SK-N-SH treated with all-trans-retinoic acid at 6 μM for 48 hours (cell line): ENCODE data around the gene WDR76.
"Not testable (repeated sequence)": the region's sequence is repeated elsewhere in the genome, so short reads cannot be mapped to it uniquely, and the experiment has no call there.

Source experiments
- ATAC-seq: fragments of 200-7000 bp; cut with Tn5 transposase; 3 replicates; pipeline ENCODE4 v1.9.1; 2020; ENCODE audit warnings: mild to moderate bottlenecking, moderate library complexity
- ARNTL ChIP-seq: fragments of 450-650 bp; formaldehyde crosslinking; IDR thresholded peaks from 2 replicates; pipeline ENCODE4 v1.5.0; 2020; ENCODE audit warnings: low read depth, mild to moderate bottlenecking, moderate library complexity, borderline replicate concordance
- BACH2 ChIP-seq: fragments of 250-450 bp; sonication (Bioruptor Pico); IDR thresholded peaks from 2 replicates; pipeline ENCODE4 v1.9.0; 2021; ENCODE audit warnings: mild to moderate bottlenecking, borderline replicate concordance
- CSDC2 ChIP-seq: fragments of 250-450 bp; sonication (Bioruptor Pico); IDR thresholded peaks from 2 replicates; pipeline ENCODE4 v1.5.0; 2020; ENCODE audit warnings: mild to moderate bottlenecking, moderate library complexity
- ESRRG ChIP-seq: fragments of 250-450 bp; sonication (Bioruptor Pico); IDR thresholded peaks from 2 replicates; pipeline ENCODE4 v1.6.1; 2021; ENCODE audit warnings: mild to moderate bottlenecking
- ISL1 ChIP-seq: fragments of 250-450 bp; sonication (Bioruptor Pico); IDR thresholded peaks from 2 replicates; pipeline ENCODE4 v2.1.2; 2022; ENCODE audit warnings: mild to moderate bottlenecking, moderate library complexity
- OSR1 ChIP-seq: fragments of 250-450 bp; sonication (Bioruptor Pico); IDR thresholded peaks from 2 replicates; pipeline ENCODE4 v1.8.0; 2022; ENCODE audit warnings: moderate library complexity, mild to moderate bottlenecking, inconsistent platforms
- PPARA ChIP-seq: fragments of 250-450 bp; sonication (Bioruptor Pico); IDR thresholded peaks from 2 replicates; pipeline ENCODE4 v1.5.0; 2020; ENCODE audit warnings: mild to moderate bottlenecking, borderline replicate concordance
- RARB ChIP-seq: fragments of 250-450 bp; sonication (Bioruptor Pico); IDR thresholded peaks from 2 replicates; pipeline ENCODE4 v1.8.0; 2021; ENCODE audit warnings: mild to moderate bottlenecking, moderate library complexity
- SNAI2 ChIP-seq: fragments of 250-450 bp; sonication (Bioruptor Pico); IDR thresholded peaks from 2 replicates; pipeline ENCODE4 v1.5.0; 2020; ENCODE audit warnings: mild to moderate bottlenecking, moderate library complexity
- TCF4 ChIP-seq: fragments of 250-450 bp; sonication (Bioruptor Pico); IDR thresholded peaks from 2 replicates; pipeline ENCODE4 v1.8.0; 2021; ENCODE audit warnings: mild to moderate bottlenecking, moderate library complexity, borderline replicate concordance
- ZC3H10 ChIP-seq: fragments of 250-450 bp; sonication (Bioruptor Pico); IDR thresholded peaks from 2 replicates; pipeline ENCODE4 v1.5.1; 2021; ENCODE audit warnings: mild to moderate bottlenecking, moderate library complexity
- ZFP30 ChIP-seq: fragments of 450-650 bp; formaldehyde crosslinking; IDR thresholded peaks from 2 replicates; pipeline ENCODE4 v1.5.0; 2022; ENCODE audit warnings: mild to moderate bottlenecking, moderate library complexity
- ZNF70 ChIP-seq: fragments of 450-650 bp; formaldehyde crosslinking; IDR thresholded peaks from 2 replicates; pipeline ENCODE4 v1.5.0; 2020; ENCODE audit warnings: mild to moderate bottlenecking, moderate library complexity
- TF ChIP-seq, protein P1 (sequence below): fragments of 250-450 bp; sonication (Bioruptor Pico); IDR thresholded peaks from 2 replicates; pipeline ENCODE4 v1.5.0; 2020; ENCODE audit warnings: mild to moderate bottlenecking, moderate library complexity
- TF ChIP-seq, protein P2 (sequence below): fragments of 250-450 bp; sonication (Bioruptor Pico); IDR thresholded peaks from 2 replicates; pipeline ENCODE4 v1.8.0; 2020; ENCODE audit warnings: mild to moderate bottlenecking, moderate library complexity, borderline replicate concordance
- TF ChIP-seq, protein P3 (sequence below): fragments of 250-450 bp; sonication (Bioruptor Pico); IDR thresholded peaks from 2 replicates; pipeline ENCODE4 v1.5.1; 2021; ENCODE audit warnings: mild to moderate bottlenecking, moderate library complexity

The WDR76 gene

DNA sequence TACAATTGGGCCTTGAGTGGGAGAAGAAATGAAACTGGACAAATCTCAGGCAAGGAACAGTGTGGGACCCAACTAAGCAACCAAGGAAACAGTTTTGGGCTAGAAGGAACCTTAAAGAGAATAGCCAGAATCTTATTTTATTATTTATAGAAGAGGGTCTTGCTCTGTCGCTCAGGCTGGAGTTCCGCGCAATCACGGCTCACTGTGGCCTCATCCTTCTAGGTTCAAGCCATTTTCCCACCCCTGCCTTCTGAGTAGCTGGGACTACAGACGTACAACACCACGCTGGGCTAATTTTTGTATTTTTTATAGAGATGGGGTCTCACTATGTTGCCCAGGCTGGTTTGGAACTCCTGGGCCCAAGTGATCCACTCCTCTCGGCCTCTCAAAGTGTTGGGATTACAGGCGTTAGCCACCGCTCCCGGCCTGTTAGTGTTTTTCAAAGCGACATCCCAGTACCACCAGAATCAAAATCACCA is 734 bp upstream of the WDR76 start:
- TF ChIP-seq RARB (CRISPR knock-in tag), result no peak
- no peak for TF ChIP-seq SNAI2 (CRISPR knock-in tag)
- TF ChIP-seq, protein P1, sequence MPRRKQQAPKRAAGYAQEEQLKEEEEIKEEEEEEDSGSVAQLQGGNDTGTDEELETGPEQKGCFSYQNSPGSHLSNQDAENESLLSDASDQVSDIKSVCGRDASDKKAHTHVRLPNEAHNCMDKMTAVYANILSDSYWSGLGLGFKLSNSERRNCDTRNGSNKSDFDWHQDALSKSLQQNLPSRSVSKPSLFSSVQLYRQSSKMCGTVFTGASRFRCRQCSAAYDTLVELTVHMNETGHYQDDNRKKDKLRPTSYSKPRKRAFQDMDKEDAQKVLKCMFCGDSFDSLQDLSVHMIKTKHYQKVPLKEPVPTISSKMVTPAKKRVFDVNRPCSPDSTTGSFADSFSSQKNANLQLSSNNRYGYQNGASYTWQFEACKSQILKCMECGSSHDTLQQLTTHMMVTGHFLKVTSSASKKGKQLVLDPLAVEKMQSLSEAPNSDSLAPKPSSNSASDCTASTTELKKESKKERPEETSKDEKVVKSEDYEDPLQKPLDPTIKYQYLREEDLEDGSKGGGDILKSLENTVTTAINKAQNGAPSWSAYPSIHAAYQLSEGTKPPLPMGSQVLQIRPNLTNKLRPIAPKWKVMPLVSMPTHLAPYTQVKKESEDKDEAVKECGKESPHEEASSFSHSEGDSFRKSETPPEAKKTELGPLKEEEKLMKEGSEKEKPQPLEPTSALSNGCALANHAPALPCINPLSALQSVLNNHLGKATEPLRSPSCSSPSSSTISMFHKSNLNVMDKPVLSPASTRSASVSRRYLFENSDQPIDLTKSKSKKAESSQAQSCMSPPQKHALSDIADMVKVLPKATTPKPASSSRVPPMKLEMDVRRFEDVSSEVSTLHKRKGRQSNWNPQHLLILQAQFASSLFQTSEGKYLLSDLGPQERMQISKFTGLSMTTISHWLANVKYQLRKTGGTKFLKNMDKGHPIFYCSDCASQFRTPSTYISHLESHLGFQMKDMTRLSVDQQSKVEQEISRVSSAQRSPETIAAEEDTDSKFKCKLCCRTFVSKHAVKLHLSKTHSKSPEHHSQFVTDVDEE (CRISPR knock-in tag), result no peak
- no peak for TF ChIP-seq ZNF70
- TF ChIP-seq ISL1, result no peak
- TF ChIP-seq PPARA (CRISPR knock-in tag), result no peak
- TF ChIP-seq, protein P2, sequence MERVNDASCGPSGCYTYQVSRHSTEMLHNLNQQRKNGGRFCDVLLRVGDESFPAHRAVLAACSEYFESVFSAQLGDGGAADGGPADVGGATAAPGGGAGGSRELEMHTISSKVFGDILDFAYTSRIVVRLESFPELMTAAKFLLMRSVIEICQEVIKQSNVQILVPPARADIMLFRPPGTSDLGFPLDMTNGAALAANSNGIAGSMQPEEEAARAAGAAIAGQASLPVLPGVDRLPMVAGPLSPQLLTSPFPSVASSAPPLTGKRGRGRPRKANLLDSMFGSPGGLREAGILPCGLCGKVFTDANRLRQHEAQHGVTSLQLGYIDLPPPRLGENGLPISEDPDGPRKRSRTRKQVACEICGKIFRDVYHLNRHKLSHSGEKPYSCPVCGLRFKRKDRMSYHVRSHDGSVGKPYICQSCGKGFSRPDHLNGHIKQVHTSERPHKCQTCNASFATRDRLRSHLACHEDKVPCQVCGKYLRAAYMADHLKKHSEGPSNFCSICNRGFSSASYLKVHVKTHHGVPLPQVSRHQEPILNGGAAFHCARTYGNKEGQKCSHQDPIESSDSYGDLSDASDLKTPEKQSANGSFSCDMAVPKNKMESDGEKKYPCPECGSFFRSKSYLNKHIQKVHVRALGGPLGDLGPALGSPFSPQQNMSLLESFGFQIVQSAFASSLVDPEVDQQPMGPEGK, result no peak
- no peak for TF ChIP-seq CSDC2 (CRISPR knock-in tag)
- TF ChIP-seq ZFP30 (CRISPR knock-in tag), result no peak
- TF ChIP-seq, protein P3, sequence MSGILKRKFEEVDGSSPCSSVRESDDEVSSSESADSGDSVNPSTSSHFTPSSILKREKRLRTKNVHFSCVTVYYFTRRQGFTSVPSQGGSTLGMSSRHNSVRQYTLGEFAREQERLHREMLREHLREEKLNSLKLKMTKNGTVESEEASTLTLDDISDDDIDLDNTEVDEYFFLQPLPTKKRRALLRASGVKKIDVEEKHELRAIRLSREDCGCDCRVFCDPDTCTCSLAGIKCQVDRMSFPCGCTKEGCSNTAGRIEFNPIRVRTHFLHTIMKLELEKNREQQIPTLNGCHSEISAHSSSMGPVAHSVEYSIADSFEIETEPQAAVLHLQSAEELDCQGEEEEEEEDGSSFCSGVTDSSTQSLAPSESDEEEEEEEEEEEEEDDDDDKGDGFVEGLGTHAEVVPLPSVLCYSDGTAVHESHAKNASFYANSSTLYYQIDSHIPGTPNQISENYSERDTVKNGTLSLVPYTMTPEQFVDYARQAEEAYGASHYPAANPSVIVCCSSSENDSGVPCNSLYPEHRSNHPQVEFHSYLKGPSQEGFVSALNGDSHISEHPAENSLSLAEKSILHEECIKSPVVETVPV (CRISPR knock-in tag), result no peak
- TF ChIP-seq ESRRG, result no peak
- no peak for TF ChIP-seq ARNTL (CRISPR knock-in tag)
- TF ChIP-seq, all 23 proteins: peak for 0
- no peak for ATAC-seq

DNA sequence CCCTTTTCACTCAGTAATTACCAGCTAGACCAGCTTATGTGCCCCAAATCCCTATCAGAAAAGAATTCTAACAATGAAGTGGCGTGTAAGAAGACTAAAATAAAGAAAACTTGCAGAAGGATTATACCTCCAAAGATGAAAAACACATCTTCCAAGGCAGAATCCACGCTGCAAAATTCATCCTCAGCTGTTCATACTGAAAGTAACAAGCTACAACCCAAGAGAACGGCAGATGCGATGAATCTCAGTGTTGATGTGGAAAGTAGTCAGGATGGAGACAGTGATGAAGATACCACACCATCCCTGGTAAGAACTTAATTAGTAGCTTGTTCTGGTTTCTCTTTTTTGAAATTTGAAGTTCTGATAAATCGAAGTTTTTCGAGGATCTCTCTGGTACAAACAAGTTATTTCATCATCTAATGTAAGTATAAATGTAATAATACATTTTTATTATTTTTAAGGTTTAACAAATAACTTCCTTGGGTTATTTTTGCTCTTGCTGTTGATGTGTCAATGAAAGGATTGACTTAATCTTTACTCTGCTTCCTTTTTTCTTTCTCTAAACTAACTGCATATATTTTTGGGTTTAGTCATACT is 1.4 kb downstream of the WDR76 start:
- no peak for TF ChIP-seq ISL1
- TF ChIP-seq, protein P1 (CRISPR knock-in tag), result no peak
- TF ChIP-seq ZNF70, result no peak
- no peak for TF ChIP-seq TCF4 (CRISPR knock-in tag)
- no peak for TF ChIP-seq ZFP30 (CRISPR knock-in tag)
- TF ChIP-seq OSR1 (CRISPR knock-in tag), result no peak
- TF ChIP-seq ZC3H10 (CRISPR knock-in tag), result no peak
- TF ChIP-seq BACH2 (CRISPR knock-in tag), result no peak
- ATAC-seq, result no peak

DNA sequence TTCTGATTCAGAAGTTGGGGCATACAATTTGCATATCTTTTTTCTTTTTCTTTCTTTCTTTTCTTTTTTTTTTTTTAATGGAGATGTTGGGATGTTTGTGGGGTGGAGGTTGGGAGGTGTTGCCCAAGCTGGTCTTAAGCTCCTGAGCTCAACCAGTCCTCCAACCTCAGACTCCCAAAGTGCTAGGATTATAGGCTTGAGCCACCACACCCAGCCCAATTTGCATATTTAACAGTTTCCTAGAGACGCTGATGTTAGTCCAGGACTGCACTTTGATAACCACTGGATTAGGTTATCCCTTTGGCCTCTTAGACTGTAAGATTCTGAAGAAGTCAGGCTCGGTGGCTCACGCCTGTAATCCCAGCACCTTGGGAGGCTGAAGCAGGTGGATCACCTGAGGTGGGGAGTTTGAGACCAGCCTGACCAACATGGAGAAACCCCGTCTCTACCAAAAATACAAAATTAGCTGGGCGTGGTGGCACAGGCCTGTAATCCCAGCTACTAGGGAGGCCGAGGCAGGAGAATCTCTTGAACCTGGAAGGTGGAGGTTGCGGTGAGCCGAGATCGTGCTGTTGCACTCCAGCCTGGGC is 3.2 kb downstream of the WDR76 start:
- ATAC-seq, result not testable (repeated sequence)

DNA sequence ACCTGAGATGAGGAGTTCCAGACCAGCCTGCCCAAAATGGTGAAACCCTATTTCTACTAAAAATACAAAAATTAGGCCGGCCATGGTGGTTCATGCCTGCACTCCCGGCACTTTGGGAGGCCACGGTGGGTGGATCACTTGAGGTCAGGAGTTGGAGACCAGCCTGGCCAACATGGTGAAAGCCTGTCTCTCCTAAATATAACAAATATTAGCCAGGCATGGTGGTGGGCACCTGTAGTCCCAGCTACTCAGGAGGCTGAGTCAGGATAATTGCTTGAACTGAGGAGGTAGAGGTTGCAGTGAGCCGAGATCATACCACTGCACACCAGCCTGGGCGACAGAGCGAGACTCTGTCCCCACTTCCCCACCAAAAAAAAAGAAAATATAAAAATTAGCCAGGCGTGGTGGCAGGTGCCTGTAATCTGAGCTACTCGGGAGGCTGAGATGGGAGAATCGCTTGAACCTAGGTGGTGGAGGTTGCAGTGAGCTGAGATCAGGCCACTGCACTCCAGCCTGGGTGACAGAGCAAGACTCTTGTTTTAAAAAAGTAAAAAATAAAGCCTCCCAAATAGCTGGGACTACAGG is 4.0 kb downstream of the WDR76 start:
- ATAC-seq, result not testable (repeated sequence)

DNA sequence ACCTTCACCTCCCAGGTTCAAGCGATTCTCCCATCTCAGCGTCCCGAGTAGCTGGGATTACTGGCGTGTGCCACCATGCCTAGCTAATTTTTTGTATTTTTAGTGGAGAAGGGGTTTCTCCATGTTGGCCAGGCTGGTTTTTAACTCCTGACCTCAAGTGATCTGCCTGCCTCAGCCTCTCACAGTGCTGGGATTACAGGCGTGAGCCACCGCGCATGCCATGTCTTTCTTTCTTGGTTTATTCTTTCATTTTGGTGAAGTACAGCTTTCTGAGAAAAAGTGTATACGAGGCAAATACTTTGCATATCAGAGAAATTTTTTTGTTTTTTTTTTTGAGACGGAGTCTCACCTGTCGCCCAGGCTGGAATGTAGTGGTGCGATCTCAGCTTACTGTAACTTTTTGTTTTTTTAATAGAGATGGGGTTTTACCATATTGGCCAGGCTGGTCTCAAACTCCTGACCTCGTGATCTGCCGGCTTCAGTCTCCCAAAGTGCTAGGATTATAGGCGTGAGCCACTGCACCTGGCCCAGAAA is 4.8 kb downstream of the WDR76 start:
- not testable (repeated sequence) for ATAC-seq

DNA sequence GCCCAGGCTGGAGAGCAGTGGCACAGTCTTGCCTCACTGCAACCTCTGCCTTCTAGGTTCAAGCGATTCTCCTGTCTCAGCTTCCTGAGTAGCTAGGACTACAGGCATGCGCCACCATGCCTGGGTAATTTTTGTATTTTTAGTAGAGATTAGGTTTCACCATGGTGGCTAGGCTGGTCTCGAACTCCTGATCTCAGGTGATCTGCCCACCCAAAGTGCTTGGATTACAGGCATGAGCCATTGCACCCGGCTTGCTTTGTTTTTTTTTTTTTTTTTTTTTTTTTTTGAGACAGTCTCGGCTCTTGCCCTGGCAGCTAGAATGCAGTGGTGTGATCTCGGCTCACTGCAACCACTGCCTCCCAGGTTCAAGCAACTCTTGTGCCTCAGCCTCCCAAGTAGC is 5.7 kb downstream of the WDR76 start:
- ATAC-seq, result not testable (repeated sequence)
